ENCODE measurements around the gene FAM107B.

GRCh38 chr10:14601326-14601725 is 173.4 kb downstream of the FAM107B start:
- TF ChIP-seq GATA3 (IDR thresholded peaks at IDR 0.05; ENCODE audit: low read depth, low read length) (no peak), GATA2 (IDR thresholded peaks at IDR 0.05; ENCODE audit: low read depth, low read length) (no peak)
